PFSK-1 (cell line): Measurements from ENCODE around the gene TIMP3.

Source experiments
- FOXP2 ChIP-seq: optimal IDR thresholded peaks from 2 replicates; pipeline ENCODE3; 2011; ENCODE audit warnings: borderline replicate concordance, control low read depth, inconsistent platforms; ENCODE audit not compliant: insufficient read depth; ENCODE audit errors: extremely low read length, extremely low read depth
- POLR2AphosphoS5 ChIP-seq: IDR thresholded peaks from 2 replicates; pipeline ENCODE4 v1.6.1; 2012; ENCODE audit warnings: low read depth, mild to moderate bottlenecking, control low read depth, low read length, moderate library complexity
- SIN3A ChIP-seq: IDR thresholded peaks from 2 replicates; pipeline ENCODE4 v1.6.1; 2012; ENCODE audit warnings: mild to moderate bottlenecking, low read length, moderate library complexity, borderline replicate concordance; ENCODE audit not compliant: insufficient read depth
- TAF1 ChIP-seq: IDR thresholded peaks from 2 replicates; pipeline ENCODE4 v1.6.1; 2012; ENCODE audit warnings: low read length, control low read depth, borderline replicate concordance; ENCODE audit not compliant: insufficient read depth
- TF ChIP-seq, protein P1 (sequence below), 2 experiments: IDR thresholded peaks; 2 replicates each; pipeline versions ENCODE4 v1.6.1 to v1.8.0; 2011 to 2012; ENCODE audit warnings: low read depth in 2 of 2, low read length in 2 of 2, control low read depth in 1 of 2, inconsistent platforms in 1 of 2, mild to moderate bottlenecking in 1 of 2, moderate library complexity in 1 of 2; ENCODE audit not compliant: insufficient read depth in 1 of 2

Gene TIMP3

DNA sequence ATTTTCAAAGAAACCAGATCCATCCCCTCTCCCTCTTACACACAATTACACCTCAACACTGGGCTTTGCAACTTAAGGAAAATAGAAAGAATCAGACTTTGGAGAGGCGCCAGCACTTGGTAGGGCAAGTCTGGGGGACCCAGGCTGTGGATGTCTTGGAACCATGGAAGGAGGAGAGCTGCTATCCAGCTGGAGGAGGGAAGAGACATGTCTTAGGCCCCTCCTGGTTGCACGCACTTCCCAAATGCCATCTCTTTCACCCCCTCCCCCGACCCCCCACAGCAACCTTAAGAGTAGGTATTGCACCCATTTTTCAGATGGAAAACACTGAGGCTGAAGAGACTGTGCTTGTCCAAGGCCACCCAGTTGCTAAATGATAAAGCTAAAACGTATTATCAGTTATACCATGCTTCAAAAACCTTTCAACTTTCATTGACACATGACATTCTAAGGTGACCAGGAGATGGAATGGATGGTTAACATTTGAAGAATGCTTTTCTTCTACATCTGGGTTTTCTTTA lies 3.9 kb downstream of the TIMP3 start:
- no peak for TF ChIP-seq FOXP2
- TF ChIP-seq TAF1, result no peak
- TF ChIP-seq, protein P1, sequence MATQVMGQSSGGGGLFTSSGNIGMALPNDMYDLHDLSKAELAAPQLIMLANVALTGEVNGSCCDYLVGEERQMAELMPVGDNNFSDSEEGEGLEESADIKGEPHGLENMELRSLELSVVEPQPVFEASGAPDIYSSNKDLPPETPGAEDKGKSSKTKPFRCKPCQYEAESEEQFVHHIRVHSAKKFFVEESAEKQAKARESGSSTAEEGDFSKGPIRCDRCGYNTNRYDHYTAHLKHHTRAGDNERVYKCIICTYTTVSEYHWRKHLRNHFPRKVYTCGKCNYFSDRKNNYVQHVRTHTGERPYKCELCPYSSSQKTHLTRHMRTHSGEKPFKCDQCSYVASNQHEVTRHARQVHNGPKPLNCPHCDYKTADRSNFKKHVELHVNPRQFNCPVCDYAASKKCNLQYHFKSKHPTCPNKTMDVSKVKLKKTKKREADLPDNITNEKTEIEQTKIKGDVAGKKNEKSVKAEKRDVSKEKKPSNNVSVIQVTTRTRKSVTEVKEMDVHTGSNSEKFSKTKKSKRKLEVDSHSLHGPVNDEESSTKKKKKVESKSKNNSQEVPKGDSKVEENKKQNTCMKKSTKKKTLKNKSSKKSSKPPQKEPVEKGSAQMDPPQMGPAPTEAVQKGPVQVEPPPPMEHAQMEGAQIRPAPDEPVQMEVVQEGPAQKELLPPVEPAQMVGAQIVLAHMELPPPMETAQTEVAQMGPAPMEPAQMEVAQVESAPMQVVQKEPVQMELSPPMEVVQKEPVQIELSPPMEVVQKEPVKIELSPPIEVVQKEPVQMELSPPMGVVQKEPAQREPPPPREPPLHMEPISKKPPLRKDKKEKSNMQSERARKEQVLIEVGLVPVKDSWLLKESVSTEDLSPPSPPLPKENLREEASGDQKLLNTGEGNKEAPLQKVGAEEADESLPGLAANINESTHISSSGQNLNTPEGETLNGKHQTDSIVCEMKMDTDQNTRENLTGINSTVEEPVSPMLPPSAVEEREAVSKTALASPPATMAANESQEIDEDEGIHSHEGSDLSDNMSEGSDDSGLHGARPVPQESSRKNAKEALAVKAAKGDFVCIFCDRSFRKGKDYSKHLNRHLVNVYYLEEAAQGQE (IDR thresholded peaks at IDR 0.05; ENCODE audit: insufficient read depth in 1 of 2, low read depth in 2 of 2, low read length in 2 of 2), result no peak
- TF ChIP-seq SIN3A, result no peak

DNA sequence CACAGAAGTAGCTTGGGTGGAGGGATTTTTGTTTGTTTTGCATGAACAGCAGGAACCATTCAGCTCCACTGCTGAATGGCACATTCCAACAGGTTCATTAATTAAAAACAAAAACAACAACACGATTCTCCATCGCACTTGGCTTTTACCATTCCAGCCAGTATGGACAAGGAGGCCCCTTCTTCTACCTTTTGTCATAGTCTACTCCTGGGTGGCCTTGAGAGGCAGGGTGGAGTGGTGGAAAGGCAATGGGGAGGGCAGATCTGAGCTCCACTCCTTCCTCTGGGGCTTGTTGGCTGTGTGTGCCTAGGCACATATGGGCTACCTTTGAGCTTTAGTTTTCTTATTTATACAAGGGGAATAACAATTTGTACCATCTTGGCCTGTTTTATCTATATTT lies 4.8 kb downstream of the TIMP3 start:
- TF ChIP-seq, protein P1 (IDR thresholded peaks at IDR 0.05; ENCODE audit: insufficient read depth in 1 of 2, low read depth in 2 of 2, low read length in 2 of 2), result no peak
- TF ChIP-seq TAF1 (no peak), FOXP2 (no peak), SIN3A (no peak), POLR2AphosphoS5 (no peak)

DNA sequence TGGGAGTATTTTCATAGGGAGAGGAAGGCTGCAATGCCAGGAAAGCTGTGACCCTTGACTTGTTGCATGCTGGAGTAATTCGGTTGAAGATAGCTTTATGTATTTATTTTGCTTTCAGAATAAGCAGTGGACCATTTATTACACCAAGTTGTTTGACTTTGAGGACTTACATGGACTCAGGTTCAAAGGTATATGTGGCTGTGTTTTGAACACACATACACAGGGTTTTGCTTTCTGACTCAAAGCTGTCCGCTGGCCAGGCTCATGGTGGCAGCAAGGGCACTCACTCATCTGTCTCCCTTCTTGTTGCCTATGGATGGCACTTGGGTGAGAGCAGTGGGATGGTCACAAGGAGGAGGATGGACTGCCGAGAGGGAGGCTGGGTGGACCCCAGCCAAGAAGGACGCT lies 6.5 kb downstream of the TIMP3 start:
- no peak for TF ChIP-seq SIN3A
- TF ChIP-seq FOXP2, result no peak
- TF ChIP-seq, protein P1 (IDR thresholded peaks at IDR 0.05; ENCODE audit: insufficient read depth in 1 of 2, low read depth in 2 of 2, low read length in 2 of 2), result no peak
- TF ChIP-seq TAF1, result no peak
- no peak for TF ChIP-seq POLR2AphosphoS5

DNA sequence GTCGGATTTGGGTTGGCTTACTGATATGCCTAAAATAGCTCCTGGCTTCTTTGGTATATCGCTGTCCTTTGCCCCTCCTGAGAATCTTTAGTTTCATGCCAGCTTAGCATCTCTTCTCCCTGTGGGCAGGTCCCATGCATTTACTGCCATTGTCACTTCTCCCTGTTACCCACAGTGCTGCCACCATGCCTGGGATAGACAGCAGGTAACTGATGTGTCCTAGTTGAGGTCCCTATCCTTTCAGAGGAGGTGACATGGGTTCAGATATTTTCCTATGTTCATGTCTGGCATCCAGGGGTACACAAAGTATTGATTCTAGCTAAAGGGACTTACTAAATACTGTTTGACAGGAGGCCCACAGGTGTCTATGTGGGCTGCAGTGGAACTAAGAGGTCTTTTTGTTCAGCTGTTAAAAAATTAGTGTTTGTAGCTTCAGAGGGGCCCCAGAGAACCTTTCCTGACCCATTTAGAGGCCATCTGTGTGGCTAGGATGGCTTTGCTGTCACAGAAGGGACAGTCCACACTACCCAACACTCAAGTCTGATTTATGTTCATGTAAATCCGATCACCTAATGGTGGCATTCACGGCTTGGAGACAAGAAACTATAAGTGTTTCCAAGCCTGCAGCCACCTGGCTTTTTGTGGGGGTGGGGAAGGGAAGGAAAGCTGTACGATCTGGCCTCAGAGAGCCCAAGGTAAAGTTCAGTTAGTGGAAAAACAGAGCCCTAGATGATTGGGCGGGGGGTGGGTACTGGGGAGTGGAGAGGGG lies 8.5 kb downstream of the TIMP3 start:
- TF ChIP-seq POLR2AphosphoS5 (no peak), SIN3A (no peak), TAF1 (no peak), FOXP2 (no peak)
- TF ChIP-seq, protein P1 (IDR thresholded peaks at IDR 0.05; ENCODE audit: insufficient read depth in 1 of 2, low read depth in 2 of 2, low read length in 2 of 2), result no peak
